Measurements from ENCODE around the gene VPS13D. TPM values are rescaled to one million over a fixed set of nuclear protein-coding genes. Genes with fewer than 3 reads are reported as not detected.
A peak's percentile ranks its signal among the peaks of the same experiment; 100 is the strongest.

The VPS13D gene
- total and polyA plus RNA-seq, 2 donors (not counting 3 experiments of a cell fraction or from before 2014, with no cell fraction given), result 13.6 to 48.5 TPM

- intact Hi-C loops (cut with micrococcal nuclease), result no loop called here
- Histone ChIP-seq H3K4me1 (ENCODE audit: control insufficient read depth, extremely low read depth, insufficient read depth, low read length) (no peaks in the 10 kb centered on the region), H3K79me2 (ENCODE audit: control insufficient read depth, insufficient read depth, low read length) (no peaks in the 10 kb centered on the region), H3K4me3 (replicated peaks in 1 of 3; ENCODE audit: insufficient read depth in 1 of 3, low read depth in 1 of 3, low read length in 3 of 3) (no peak overlapping the region), H2AFZ (ENCODE audit: low read depth, low read length) (no peak overlapping the region), H3K36me3 (ENCODE audit: control insufficient read depth in 2 of 2, extremely low read depth in 1 of 2, insufficient read depth in 2 of 2, low read length in 2 of 2) (peaks cover 8 to 31% of the 10 kb centered on the region in 2 experiments), H3K27ac (ENCODE audit: insufficient read depth, low read depth, low read length) (no peak overlapping the region), H3K9ac (replicated peaks; ENCODE audit: extremely low read depth, insufficient read depth, low read length) (no peak overlapping the region), H3K27me3 (ENCODE audit: control insufficient read depth in 2 of 2, insufficient read depth in 2 of 2, low read length in 2 of 2) (no peaks in the 10 kb centered on the region), H3K9me1 (replicated peaks; ENCODE audit: control insufficient read depth, extremely low read depth, insufficient read depth, low read length) (no peaks in the 10 kb centered on the region), H4K20me1 (replicated peaks; ENCODE audit: control insufficient read depth, extremely low read depth, insufficient read depth, low read length) (no peaks in the 10 kb centered on the region), H3K9me3 (replicated peaks; ENCODE audit: control insufficient read depth, insufficient read depth, low read length) (no peaks in the 10 kb centered on the region), H3K4me2 (ENCODE audit: insufficient read depth, low read length) (no peak overlapping the region)
- ChIA-PET CTCF (interaction anchor here (0.7 to 9.4 kb wide), 6 partner anchors 13 to 349 kb away, joined by 3 to 161 read pairs (median 6); partner anchors contain the start of gene DHRS3), POLR2A (no interaction called here)
- no TSS peak for BruUV-seq (replicated peaks)
- FAIRE-seq (no peak), DNase-seq (ENCODE audit: low read depth, low spot score) (peak; percentile 33)
- TF ChIP-seq GATA2 (IDR thresholded peaks at IDR 0.05; ENCODE audit: insufficient read depth, insufficient read length, low read depth, low read length) (no peak), EZH2 (IDR thresholded peaks at IDR 0.05; ENCODE audit: borderline replicate concordance, low read depth, low read length, severe bottlenecking) (no peak), POLR2AphosphoS5 (IDR thresholded peaks at IDR 0.05; ENCODE audit: insufficient read depth, low read depth, low read length) (no peak), MYC (IDR thresholded peaks at IDR 0.05; ENCODE audit: low read depth, low read length) (no peak), MAX (IDR thresholded peaks at IDR 0.05; ENCODE audit: insufficient read depth, insufficient read length) (no peak), FOS (IDR thresholded peaks at IDR 0.05; ENCODE audit: borderline replicate concordance, insufficient read depth, low read length) (no peak)
- TF ChIP-seq, protein P1, sequence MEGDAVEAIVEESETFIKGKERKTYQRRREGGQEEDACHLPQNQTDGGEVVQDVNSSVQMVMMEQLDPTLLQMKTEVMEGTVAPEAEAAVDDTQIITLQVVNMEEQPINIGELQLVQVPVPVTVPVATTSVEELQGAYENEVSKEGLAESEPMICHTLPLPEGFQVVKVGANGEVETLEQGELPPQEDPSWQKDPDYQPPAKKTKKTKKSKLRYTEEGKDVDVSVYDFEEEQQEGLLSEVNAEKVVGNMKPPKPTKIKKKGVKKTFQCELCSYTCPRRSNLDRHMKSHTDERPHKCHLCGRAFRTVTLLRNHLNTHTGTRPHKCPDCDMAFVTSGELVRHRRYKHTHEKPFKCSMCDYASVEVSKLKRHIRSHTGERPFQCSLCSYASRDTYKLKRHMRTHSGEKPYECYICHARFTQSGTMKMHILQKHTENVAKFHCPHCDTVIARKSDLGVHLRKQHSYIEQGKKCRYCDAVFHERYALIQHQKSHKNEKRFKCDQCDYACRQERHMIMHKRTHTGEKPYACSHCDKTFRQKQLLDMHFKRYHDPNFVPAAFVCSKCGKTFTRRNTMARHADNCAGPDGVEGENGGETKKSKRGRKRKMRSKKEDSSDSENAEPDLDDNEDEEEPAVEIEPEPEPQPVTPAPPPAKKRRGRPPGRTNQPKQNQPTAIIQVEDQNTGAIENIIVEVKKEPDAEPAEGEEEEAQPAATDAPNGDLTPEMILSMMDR (IDR thresholded peaks at IDR 0.05; ENCODE audit: extremely low read depth in 1 of 2, insufficient read depth in 1 of 2, low read depth in 1 of 2, low read length in 2 of 2), result no peak
- dilution Hi-C loops (cut with MboI; ENCODE audit: extremely low pct_ligation_motif_present, low sequenced_read_pairs), result no loop called here
Observed at GRCh38 chr1:12309783-12310742, 80.2 kb downstream of the VPS13D start.

Measured in endothelial cell of umbilical vein (primary cell).